Esophagus muscularis mucosa (tissue), 4 donors: Measurements from ENCODE around the gene FYB1.

Experiments
- EP300 ChIP-seq: sonication (generic); formaldehyde crosslinking; IDR thresholded peaks from one replicate; pipeline ENCODE4 v1.6.1; 2017; ENCODE audit warnings: antibody characterized with exemption
- POLR2A ChIP-seq: fragments of 450-650 bp; IDR thresholded peaks from one replicate; pipeline ENCODE4 v1.6.1; 2017; ENCODE audit warnings: antibody characterized with exemption, moderate library complexity, mild to moderate bottlenecking, low read depth
- POLR2AphosphoS5 ChIP-seq, 2 donors: sonication (generic); formaldehyde crosslinking; IDR thresholded peaks; one replicate each; pipeline ENCODE4 v1.6.1; 2017; ENCODE audit warnings: antibody characterized with exemption in 2 of 2
- TF ChIP-seq, protein P1 (sequence below), 3 experiments: fragments of 200-600 bp in 2 of 3; fragments of 450-650 bp in 1 of 3; sonication (generic) in 2 of 3; IDR thresholded peaks; one replicate each; pipeline ENCODE4 v1.5.1; 2017 to 2019; ENCODE audit warnings: antibody characterized with exemption in 3 of 3, mild to moderate bottlenecking in 2 of 3, moderate library complexity in 1 of 3

DNA sequence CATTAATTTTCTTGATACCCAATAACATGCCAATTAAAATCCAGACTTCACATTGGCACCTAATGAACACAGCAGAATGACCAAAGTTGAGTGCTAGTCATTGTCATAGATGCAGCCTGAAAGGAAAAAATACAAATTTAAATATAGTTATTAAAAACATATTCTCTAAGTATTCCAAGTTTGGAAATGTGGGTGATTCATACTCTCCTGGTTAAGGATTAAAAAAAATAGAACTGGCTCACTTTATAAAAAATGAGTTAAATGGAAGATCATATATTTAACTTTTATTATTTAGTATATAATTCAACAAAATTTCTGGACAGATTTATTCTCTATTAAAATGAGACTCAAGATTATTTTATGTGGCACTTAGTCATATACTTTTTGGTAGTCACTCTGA lies 112.0 kb downstream of the FYB1 start:
- no peak for TF ChIP-seq POLR2AphosphoS5 (IDR thresholded peaks at IDR 0.05)
- TF ChIP-seq, protein P1, sequence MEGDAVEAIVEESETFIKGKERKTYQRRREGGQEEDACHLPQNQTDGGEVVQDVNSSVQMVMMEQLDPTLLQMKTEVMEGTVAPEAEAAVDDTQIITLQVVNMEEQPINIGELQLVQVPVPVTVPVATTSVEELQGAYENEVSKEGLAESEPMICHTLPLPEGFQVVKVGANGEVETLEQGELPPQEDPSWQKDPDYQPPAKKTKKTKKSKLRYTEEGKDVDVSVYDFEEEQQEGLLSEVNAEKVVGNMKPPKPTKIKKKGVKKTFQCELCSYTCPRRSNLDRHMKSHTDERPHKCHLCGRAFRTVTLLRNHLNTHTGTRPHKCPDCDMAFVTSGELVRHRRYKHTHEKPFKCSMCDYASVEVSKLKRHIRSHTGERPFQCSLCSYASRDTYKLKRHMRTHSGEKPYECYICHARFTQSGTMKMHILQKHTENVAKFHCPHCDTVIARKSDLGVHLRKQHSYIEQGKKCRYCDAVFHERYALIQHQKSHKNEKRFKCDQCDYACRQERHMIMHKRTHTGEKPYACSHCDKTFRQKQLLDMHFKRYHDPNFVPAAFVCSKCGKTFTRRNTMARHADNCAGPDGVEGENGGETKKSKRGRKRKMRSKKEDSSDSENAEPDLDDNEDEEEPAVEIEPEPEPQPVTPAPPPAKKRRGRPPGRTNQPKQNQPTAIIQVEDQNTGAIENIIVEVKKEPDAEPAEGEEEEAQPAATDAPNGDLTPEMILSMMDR (IDR thresholded peaks at IDR 0.05) = no peak
- TF ChIP-seq POLR2A = no peak
- TF ChIP-seq EP300 = no peak
